Small intestine (tissue), 7 donors: Measurements from ENCODE around the gene FUT8. TPM values are rescaled to one million over a fixed set of nuclear protein-coding genes. Genes with fewer than 3 reads are reported as not detected.

Source experiments
- DNase-seq, 2 donors: peaks; one replicate each; pipeline versions ENCODE4 v3.0.0 to v3.0.0-alpha.2; 2013
- FAIRE-seq: peaks from 2 replicates; lab custom pipeline; 2012; peaks lifted over from hg19 to GRCh38; lab: Jason Lieb, UNC
- H3K27ac ChIP-seq, 3 donors: one replicate each; pipeline ENCODE4 v1.5.1; 2013; ENCODE audit warnings: low read length in 2 of 3, mild to moderate bottlenecking in 2 of 3, control low read depth in 1 of 3, inconsistent platforms in 1 of 3, low read depth in 1 of 3, moderate library complexity in 1 of 3
- H3K27me3 ChIP-seq, 3 donors: one replicate each; pipeline ENCODE4 v1.6.1; 2013; ENCODE audit warnings: low read length in 3 of 3, inconsistent platforms in 1 of 3; ENCODE audit not compliant: control insufficient read depth in 3 of 3, insufficient read depth in 3 of 3
- H3K36me3 ChIP-seq, 3 donors: one replicate each; pipeline ENCODE4 v1.6.1; 2013; ENCODE audit warnings: low read length in 3 of 3, inconsistent platforms in 1 of 3, low read depth in 1 of 3, mild to moderate bottlenecking in 1 of 3, moderate library complexity in 1 of 3; ENCODE audit not compliant: control insufficient read depth in 3 of 3, insufficient read depth in 2 of 3
- H3K4me1 ChIP-seq, 3 donors: one replicate each; pipeline ENCODE4 v1.6.1; 2013; ENCODE audit warnings: low read length in 2 of 3, inconsistent platforms in 1 of 3, low read depth in 1 of 3, mild to moderate bottlenecking in 1 of 3, moderate library complexity in 1 of 3; ENCODE audit not compliant: control insufficient read depth in 3 of 3, insufficient read depth in 2 of 3
- H3K4me3 ChIP-seq, 3 donors: one replicate each; pipeline ENCODE4 v1.5.1; 2013; ENCODE audit warnings: low read length in 3 of 3, control low read depth in 1 of 3, inconsistent platforms in 1 of 3, low read depth in 1 of 3, mild to moderate bottlenecking in 1 of 3, moderate library complexity in 1 of 3
- H3K9me3 ChIP-seq, 2 donors: one replicate each; pipeline ENCODE4 v1.6.1; 2013; ENCODE audit warnings: low read depth in 1 of 2, low read length in 1 of 2; ENCODE audit not compliant: control insufficient read depth in 2 of 2, insufficient read depth in 1 of 2
- WGBS, 3 donors: extraction: QIAGEN DNeasy Blood & Tissue Kit; methylation state at CpG; one replicate each; pipeline ENCODE4 v1.1.7; 2013; 5-methylcytosine and 5-hydroxymethylcytosine counted together
- polyA plus RNA-seq, 4 donors: library from polyadenylated mRNA; stranded (reverse) in 3 of 4; unstranded in 1 of 4; fragments of 200-250 nt in 3 of 4; fragments of 120-200 nt in 1 of 4; gene quantifications; one replicate each; pipeline versions ENCODE4 v1.2.1 to v1.2.3, GENCODE V29; 2013
- donor health status: healthy with polysubstance abuse.
- donor health status: control.
- donor health status: control.
- donor health status: Bipolar disorder and iron deficiency.
- donor health status: healthy.

Gene FUT8
- polyA plus RNA-seq, 4 donors = 4.7 to 81.3 (median 28.6) TPM

DNA sequence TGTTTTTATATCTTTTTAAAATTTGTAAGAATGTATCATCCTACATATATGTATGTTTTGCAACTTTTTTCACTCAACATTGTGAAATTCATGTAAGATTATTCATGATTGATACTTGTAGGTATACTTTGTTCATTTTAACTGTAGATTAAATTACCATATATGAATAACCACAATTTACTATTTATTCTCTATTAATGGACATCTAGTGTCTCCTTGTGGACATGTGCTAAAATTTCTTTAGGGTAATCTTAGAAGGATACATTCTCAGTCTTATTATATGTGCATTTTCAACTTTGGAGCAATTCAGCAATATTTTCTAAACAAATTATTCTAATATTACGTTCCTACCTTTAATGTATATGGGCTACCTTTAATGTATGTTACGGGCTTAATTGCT lies 192.4 kb downstream of the FUT8 start:
- Histone ChIP-seq H3K27ac (no peak overlapping the region), H3K4me3 (no peak overlapping the region), H3K9me3 (no peaks in the 10 kb centered on the region), H3K4me1 (no peaks in the 10 kb centered on the region), H3K27me3 (no peaks in the 10 kb centered on the region), H3K36me3 (no peaks in the 10 kb centered on the region)
- FAIRE-seq (peak; percentile 55), DNase-seq (peak in 1 of 2 donors; percentile 13)
- 47 to 50% (median 47%) methylated on average over 2 of the region's 2 CpGs for WGBS, 3 donors

DNA sequence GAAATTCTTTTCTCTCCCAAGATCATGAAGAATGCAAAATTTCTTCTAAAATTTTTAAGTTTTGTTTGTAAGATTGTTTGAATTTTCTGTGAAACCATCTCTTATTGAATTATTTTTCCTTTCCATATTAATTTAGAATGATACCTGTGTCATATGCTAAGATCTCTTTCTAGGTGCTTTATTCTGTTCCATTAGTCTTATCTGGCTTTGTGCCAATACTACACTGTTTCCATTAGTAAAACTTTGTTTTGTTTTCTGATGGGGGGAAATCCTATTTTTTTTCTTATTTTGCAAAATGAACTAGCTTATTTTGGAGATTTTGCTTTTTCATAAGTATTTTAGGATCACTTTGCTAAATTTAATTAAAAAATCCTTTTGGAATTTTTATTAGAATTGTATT lies 193.9 kb downstream of the FUT8 start:
- no peaks in the 10 kb centered on the region for H3K4me1 ChIP-seq
- H3K9me3 ChIP-seq = no peaks in the 10 kb centered on the region
- H3K27me3 ChIP-seq = no peaks in the 10 kb centered on the region
- no peak overlapping the region for H3K27ac ChIP-seq
- H3K4me3 ChIP-seq = no peak overlapping the region
- DNase-seq (no peak), FAIRE-seq (no peak)
- no peaks in the 10 kb centered on the region for H3K36me3 ChIP-seq

DNA sequence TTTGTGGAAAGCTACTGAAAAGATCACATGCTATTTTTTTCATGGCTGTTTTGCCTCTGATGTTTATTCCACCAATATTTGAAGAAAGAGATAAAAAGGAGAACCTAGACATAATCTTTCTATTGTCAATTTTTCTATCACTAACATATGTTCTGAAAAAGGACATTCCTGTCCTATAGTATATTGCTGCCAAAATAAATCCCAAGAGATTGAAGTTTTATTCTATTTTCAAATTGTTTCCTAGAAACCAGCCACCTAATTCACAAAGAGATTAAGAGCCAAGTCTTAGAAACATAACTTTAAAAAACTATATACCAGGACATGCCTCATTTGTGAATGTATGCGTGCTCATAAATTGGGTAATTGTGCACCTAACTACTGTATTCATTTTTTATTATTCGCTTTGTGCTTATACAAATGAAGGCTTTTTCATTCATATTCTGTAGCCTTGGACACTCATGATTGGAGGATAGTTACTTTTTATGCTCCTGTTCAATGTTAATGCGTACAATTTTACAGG lies 200.7 kb downstream of the FUT8 start:
- H3K36me3 ChIP-seq = peaks cover 0 to 4% (median 2%) of the 10 kb centered on the region in 3 donors
- H3K4me1 ChIP-seq = no peaks in the 10 kb centered on the region
- H3K27me3 ChIP-seq = no peaks in the 10 kb centered on the region
- FAIRE-seq (no peak), DNase-seq (no peak)
- H3K9me3 ChIP-seq = no peaks in the 10 kb centered on the region
- no peak overlapping the region for H3K27ac ChIP-seq
- WGBS, 3 donors = 98 to 99% (median 98%) methylated on average over 3 of the region's 3 CpGs
- H3K4me3 ChIP-seq = no peak overlapping the region

DNA sequence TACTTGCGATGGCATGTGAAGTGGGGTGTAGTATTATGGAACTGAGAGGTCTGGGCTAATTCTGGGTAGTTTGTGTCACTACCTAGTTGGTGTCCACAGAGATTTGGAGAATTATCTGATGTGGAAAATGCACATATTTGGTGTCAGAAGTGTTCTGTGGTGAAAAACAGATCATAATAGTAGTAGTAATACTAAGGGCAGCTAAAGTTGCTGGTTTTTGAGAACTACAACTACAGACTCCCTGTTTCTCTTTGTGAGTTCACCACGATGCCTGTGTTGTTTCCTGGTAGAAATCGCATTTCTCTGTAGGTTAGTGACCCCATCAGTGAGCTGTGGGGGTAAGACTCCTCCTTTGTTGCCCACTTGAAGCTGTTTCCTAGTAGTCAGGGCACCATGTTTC lies 206.5 kb downstream of the FUT8 start:
- Histone ChIP-seq H3K4me3 (no peak overlapping the region), H3K9me3 (no peaks in the 10 kb centered on the region), H3K27ac (no peak overlapping the region), H3K36me3 (peaks cover 0 to 16% (median 2%) of the 10 kb centered on the region in 3 donors), H3K4me1 (peaks cover 0 to 2% (median 0%) of the 10 kb centered on the region in 3 donors), H3K27me3 (no peaks in the 10 kb centered on the region)
- no peak for FAIRE-seq
- DNase-seq = no peak
- WGBS, 3 donors = 86 to 95% (median 92%) methylated on average over 3 of the region's 3 CpGs

DNA sequence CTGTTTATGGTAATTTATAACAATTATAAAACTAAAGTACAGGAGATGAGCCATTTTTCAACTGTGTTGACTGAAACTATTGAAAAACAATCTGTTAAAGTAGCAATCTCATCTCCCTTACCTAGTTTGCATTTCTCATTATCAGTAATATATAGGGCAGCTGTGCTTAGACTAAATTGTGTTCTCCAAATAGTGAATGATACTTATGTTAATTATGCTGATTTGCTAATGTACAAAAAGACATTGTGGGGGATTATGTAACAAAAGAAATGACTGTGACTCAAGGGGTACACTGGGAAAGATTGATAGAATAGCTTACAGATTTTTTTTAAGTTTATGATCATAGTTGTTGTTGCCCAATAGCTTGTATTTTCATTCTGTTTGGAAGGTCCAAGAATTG lies 207.7 kb downstream of the FUT8 start:
- DNase-seq (no peak), FAIRE-seq (no peak)
- H3K4me1 ChIP-seq = peaks cover 0 to 2% (median 0%) of the 10 kb centered on the region in 3 donors
- no peak overlapping the region for H3K27ac ChIP-seq
- no peaks in the 10 kb centered on the region for H3K9me3 ChIP-seq
- H3K4me3 ChIP-seq = no peak overlapping the region
- H3K36me3 ChIP-seq = peaks cover 0 to 16% (median 2%) of the 10 kb centered on the region in 3 donors
- no peaks in the 10 kb centered on the region for H3K27me3 ChIP-seq

DNA sequence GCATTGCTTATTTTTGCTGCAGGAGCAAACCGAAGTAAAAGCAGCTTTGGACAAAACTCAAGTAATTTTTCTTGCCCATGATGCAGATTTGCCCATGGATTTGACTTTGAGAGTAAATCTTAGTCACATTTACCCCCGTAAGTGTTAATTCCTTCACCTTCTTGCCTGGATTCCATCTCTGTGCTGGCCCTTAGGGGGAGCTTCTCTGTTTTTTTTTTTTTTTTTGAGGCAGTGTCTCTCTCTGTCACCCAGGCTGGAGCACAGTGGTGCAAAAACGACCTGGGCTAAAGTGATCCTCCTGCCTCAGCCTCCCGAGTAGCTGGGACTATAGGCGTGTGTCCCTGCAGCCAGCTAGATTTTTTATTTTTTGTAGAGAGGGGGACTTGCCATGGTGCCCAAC lies 210.2 kb downstream of the FUT8 start:
- peaks cover 0 to 16% (median 0%) of the 10 kb centered on the region in 3 donors for H3K36me3 ChIP-seq
- H3K4me3 ChIP-seq = no peak overlapping the region
- 92 to 98% (median 95%) methylated on average over 5 of the region's 5 CpGs for WGBS, 3 donors
- no peak overlapping the region for H3K27ac ChIP-seq
- H3K4me1 ChIP-seq = peaks cover 0 to 2% (median 0%) of the 10 kb centered on the region in 3 donors
- H3K27me3 ChIP-seq = no peaks in the 10 kb centered on the region
- peaks cover 0 to 2% of the 10 kb centered on the region in 2 donors for H3K9me3 ChIP-seq
- FAIRE-seq (no peak), DNase-seq (no peak)

DNA sequence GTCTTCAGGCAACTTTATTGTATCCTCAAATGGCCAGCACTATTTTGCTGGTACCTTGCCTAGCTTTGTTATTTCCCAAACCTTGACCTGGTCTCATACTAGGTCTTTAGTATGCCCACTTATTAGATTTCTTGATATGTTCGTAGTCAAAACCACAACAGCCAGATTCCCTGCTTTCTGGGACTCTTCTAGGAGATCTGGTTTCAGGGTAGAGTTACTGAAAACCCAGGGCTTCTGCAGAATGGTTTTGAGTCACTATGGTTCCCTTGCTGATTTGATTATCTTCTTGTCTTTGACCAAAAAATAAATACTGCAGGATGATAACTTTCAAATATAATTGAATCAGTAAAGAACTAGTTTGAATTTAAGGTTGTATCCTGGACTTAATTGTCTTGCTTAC lies 211.2 kb downstream of the FUT8 start:
- H3K27me3 ChIP-seq = no peaks in the 10 kb centered on the region
- no peak for FAIRE-seq
- 88 to 91% (median 89%) methylated on average over 1 of the region's 1 CpG for WGBS, 3 donors

DNA sequence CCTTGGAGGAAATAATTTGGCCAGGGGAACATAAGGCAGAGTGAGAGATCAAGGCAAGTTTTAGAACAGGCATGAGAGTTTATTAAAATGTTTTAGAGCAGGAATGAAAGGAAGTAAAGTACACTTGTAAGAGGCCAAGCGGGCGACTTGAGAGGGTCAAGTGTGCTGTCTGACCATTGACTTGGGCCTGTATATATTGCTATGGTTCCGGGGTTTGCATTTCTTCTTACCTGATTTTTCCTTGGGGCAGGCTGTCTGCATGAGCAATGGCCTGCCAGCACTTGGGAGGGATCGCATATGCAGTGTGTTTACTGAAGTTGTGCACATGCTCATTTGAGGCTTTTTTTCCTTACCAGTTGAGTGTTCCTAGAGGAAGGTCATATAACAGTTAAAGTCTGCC lies 214.8 kb downstream of the FUT8 start:
- no peak for DNase-seq
- H3K4me1 ChIP-seq = peaks cover 0 to 2% (median 0%) of the 10 kb centered on the region in 3 donors
- FAIRE-seq = no peak
- no peaks in the 10 kb centered on the region for H3K27me3 ChIP-seq
- peaks cover 0 to 9% (median 6%) of the 10 kb centered on the region in 3 donors for H3K36me3 ChIP-seq
- no peak overlapping the region for H3K4me3 ChIP-seq
- H3K27ac ChIP-seq = no peak overlapping the region
- peaks cover 0 to 2% of the 10 kb centered on the region in 2 donors for H3K9me3 ChIP-seq
- 95 to 98% (median 97%) methylated on average over 4 of the region's 4 CpGs for WGBS, 3 donors

More for the DNA sequence above, 211.2 kb downstream of the FUT8 start:
- Histone ChIP-seq H3K36me3 (peaks cover 0 to 15% (median 0%) of the 10 kb centered on the region in 3 donors), H3K4me1 (peaks cover 0 to 2% (median 0%) of the 10 kb centered on the region in 3 donors), H3K27ac (no peak overlapping the region), H3K9me3 (peaks cover 0 to 2% of the 10 kb centered on the region in 2 donors), H3K4me3 (no peak overlapping the region)
- DNase-seq = no peak

DNA sequence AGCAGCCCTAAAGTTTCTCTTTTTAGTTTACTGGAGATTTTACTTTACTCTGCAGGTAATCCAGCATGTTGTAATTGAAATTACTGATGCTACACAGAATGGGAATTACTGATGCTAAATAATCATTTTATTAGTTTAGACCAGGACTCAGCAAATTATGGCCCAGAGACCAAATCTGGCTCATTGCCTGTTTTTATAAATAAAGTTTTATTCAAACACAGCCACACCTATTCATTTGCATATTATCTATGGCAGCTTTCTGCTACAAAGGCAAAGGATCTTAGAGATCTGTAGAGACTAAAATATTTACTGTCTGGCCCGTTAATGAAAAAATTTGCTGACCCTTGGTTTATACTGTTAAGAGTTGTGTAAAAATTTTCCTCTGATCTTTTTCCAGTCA lies 216.1 kb downstream of the FUT8 start:
- no peak for DNase-seq
- Histone ChIP-seq H3K27ac (no peak overlapping the region), H3K36me3 (peaks cover 0 to 6% (median 3%) of the 10 kb centered on the region in 3 donors), H3K27me3 (no peaks in the 10 kb centered on the region), H3K4me1 (peaks cover 0 to 2% (median 0%) of the 10 kb centered on the region in 3 donors), H3K4me3 (no peak overlapping the region), H3K9me3 (peaks cover 0 to 2% of the 10 kb centered on the region in 2 donors)
- 70 to 88% (median 84%) methylated on average over 1 of the region's 1 CpG for WGBS, 3 donors
- no peak for FAIRE-seq
